Measurements from ENCODE around the gene MCC.

MCC gene

DNA sequence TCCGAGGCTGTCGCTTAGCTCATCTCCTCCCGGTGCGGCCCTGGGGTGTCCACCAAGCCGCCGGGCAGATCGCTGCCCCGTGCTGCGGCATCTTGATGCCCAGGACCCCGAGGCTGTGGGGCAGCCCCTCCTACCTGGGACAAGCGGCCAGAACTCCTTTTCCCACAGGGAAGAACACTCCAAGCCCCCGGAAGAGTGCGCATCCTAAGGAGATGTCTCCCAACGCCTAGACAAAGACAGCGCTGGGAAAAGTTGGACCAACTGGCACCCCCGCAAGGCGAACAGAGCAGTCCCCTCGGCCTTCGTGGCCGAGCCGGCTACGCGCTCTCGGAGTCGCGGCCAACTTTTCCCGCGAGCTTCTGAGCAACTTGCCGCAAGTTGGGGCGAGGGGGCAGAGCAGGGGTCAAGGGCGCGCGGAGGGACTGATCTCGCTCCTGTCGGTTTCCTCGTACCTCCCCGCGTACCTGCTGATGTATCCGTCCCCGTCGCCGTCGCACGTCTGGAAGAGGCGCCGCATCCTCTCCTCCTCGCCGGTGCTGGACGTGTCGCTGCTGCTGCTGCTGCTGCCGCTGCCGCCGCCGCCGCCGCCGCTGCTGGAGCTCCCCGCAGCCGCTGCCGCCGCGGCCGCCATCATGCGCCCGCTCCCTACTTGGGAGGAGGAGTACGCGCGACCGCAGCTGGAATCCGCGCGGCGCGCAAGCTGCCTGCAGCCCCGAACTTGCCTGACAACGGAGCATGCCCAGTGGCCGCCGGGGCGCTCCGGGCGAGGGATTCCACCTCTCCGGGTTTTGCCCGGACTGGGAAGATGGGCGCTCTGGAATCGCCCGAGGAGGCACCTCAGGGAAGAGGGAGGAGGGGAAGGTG lies at the start of gene MCC:
Gene MCC (minus strand): TSS at position 673 of the 864 bp plus-strand sequence.
- peak; percentile 81 for DNase-seq (ENCODE audit: low read depth)
- in situ Hi-C loops (cut with HindIII; ENCODE audit: low sequenced_read_pairs), result no loop called here
- TF ChIP-seq, protein P1, sequence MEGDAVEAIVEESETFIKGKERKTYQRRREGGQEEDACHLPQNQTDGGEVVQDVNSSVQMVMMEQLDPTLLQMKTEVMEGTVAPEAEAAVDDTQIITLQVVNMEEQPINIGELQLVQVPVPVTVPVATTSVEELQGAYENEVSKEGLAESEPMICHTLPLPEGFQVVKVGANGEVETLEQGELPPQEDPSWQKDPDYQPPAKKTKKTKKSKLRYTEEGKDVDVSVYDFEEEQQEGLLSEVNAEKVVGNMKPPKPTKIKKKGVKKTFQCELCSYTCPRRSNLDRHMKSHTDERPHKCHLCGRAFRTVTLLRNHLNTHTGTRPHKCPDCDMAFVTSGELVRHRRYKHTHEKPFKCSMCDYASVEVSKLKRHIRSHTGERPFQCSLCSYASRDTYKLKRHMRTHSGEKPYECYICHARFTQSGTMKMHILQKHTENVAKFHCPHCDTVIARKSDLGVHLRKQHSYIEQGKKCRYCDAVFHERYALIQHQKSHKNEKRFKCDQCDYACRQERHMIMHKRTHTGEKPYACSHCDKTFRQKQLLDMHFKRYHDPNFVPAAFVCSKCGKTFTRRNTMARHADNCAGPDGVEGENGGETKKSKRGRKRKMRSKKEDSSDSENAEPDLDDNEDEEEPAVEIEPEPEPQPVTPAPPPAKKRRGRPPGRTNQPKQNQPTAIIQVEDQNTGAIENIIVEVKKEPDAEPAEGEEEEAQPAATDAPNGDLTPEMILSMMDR (IDR thresholded peaks at IDR 0.05; ENCODE audit: low read depth, low read length, missing control alignments), result no peak
- H3K4me3 ChIP-seq (ENCODE audit: low read depth, low read length), result peak within 1 kb of the TSS; percentile 90

DNA sequence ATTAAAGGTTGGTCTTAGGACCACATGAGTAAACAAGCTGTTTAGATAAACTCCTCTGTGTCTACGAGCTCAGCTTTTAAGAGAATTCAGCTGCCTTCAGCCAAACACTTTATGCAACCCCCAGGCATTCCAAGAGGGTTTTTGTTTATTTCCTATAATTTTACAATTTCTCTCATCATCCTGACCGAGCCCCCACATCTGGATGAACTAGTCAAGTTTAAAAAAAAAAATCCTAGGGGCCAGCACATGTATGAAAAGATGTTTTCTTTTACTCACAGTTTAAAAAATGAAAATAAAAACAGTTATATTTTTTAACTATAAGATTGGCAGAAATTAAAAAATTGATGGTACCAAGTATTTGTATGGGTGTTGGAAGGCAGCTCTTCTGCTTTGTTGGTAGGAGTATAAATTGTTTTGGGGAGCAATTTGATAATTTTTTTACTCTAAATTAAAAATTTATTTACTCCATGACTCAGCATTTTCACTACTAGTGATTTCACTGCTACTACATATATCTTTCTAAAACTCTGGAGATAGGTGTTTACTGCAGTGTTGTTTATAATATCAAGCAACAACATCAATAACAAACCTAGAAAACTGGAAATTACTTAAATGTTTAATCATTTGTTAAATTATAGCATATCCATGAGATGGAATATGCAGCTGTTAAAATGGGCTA lies 43.4 kb upstream of the MCC start:
- TF ChIP-seq, protein P1 (IDR thresholded peaks at IDR 0.05; ENCODE audit: low read depth, low read length, missing control alignments), result no peak
- DNase-seq (ENCODE audit: low read depth), result no peak
- H3K4me3 ChIP-seq (ENCODE audit: low read depth, low read length), result no peak overlapping the region
- in situ Hi-C loops (cut with HindIII; ENCODE audit: low sequenced_read_pairs), result no loop called here

DNA sequence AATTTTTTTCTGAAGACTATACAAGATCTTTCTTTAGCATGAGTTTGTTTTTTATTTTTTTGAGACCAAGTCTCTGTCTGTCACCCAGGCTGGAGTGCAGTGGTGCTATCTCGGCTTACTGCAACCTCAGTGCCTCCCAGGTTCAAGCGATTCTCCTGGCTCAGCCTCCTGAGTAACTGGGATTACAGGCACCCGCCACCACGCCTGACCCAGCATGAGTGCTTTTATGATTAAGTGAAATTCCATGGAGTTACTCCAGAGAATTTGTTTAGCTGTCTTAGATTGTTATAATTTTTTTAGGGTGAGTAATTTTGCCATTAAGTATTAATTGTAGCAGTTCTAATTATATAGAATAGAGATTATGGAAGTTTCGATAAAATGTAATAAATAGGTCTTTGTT lies 39.5 kb upstream of the MCC start:
- TF ChIP-seq, protein P1 (IDR thresholded peaks at IDR 0.05; ENCODE audit: low read depth, low read length, missing control alignments), result no peak
- H3K4me3 ChIP-seq (ENCODE audit: low read depth, low read length), result no peak overlapping the region
- no peak for DNase-seq (ENCODE audit: low read depth)
- in situ Hi-C loops (cut with HindIII; ENCODE audit: low sequenced_read_pairs), result no loop called here

DNA sequence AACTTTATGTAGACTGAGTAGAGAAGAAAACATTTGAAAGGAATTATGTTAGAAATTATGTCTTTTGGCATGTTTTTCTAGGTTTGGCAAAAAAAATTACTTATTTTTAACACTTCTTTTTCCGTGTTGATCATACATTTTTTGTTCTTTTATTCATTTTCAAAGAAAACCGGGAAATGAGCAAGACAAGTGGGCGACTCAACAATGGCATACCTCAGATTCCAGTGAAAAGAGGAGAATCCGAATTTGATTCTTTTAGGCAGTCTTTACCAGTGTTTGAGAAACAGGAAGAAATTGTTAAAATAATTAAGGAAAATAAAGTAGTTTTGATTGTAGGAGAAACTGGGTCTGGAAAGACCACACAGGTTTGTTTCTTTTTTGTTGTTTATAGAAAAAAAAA lies 38.2 kb upstream of the MCC start:
- TF ChIP-seq, protein P1 (IDR thresholded peaks at IDR 0.05; ENCODE audit: low read depth, low read length, missing control alignments), result no peak
- in situ Hi-C loops (cut with HindIII; ENCODE audit: low sequenced_read_pairs), result no loop called here
- DNase-seq (ENCODE audit: low read depth), result no peak
- no peak overlapping the region for H3K4me3 ChIP-seq (ENCODE audit: low read depth, low read length)

DNA sequence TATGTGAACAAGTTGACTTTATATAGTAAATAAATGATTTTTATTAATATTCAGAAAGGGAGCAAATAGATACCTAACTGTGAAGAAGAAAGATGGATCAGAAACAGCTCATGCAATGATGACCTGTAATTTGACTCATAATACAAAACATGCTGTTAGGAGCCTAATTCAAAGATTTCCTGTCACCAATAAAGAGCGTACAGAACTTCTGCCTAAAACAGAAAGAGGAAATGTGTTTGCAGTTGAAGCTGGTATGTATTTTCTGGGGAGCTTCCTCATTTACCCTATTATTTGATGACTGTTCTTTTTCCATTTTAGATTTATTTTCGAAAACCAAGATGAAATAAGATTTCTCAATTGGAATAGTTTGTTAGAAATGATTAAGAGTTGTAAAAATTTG lies 36.7 kb upstream of the MCC start:
- TF ChIP-seq, protein P1 (IDR thresholded peaks at IDR 0.05; ENCODE audit: low read depth, low read length, missing control alignments), result no peak
- in situ Hi-C loops (cut with HindIII; ENCODE audit: low sequenced_read_pairs), result no loop called here
- H3K4me3 ChIP-seq (ENCODE audit: low read depth, low read length), result no peak overlapping the region
- no peak for DNase-seq (ENCODE audit: low read depth)

DNA sequence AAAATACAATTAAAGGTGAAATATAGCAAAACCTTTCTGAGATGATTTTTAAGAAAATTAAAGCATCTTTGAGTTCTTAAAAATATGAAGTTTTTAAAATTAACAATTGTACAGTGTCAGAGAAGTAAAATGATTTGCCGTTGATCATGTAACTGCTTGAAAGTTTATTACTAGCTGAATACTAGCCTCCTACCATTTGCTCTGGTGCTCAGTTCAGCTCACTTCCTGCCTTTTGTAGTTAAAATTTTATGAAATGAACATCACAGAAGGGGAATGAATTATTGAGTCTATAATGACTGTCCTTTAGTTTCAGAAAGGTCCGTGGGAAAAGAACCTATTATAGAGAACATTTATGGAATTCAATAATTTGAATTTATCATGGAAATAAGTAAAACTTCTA lies 34.9 kb upstream of the MCC start:
- H3K4me3 ChIP-seq (ENCODE audit: low read depth, low read length), result no peak overlapping the region
- TF ChIP-seq, protein P1 (IDR thresholded peaks at IDR 0.05; ENCODE audit: low read depth, low read length, missing control alignments), result no peak
- DNase-seq (ENCODE audit: low read depth), result no peak
- in situ Hi-C loops (cut with HindIII; ENCODE audit: low sequenced_read_pairs), result no loop called here

Measured in astrocyte of the cerebellum (primary cell).